HG03064 (cell line): ENCODE measurements around the gene MAPKAP1.

Experiments
- ATAC-seq: cut with Tn5 transposase; IDR thresholded peaks from one replicate; pipeline ENCODE4 v1.9.1; 2021; ENCODE audit warnings: low read depth; ENCODE audit not compliant: unreplicated experiment

The MAPKAP1 gene

DNA sequence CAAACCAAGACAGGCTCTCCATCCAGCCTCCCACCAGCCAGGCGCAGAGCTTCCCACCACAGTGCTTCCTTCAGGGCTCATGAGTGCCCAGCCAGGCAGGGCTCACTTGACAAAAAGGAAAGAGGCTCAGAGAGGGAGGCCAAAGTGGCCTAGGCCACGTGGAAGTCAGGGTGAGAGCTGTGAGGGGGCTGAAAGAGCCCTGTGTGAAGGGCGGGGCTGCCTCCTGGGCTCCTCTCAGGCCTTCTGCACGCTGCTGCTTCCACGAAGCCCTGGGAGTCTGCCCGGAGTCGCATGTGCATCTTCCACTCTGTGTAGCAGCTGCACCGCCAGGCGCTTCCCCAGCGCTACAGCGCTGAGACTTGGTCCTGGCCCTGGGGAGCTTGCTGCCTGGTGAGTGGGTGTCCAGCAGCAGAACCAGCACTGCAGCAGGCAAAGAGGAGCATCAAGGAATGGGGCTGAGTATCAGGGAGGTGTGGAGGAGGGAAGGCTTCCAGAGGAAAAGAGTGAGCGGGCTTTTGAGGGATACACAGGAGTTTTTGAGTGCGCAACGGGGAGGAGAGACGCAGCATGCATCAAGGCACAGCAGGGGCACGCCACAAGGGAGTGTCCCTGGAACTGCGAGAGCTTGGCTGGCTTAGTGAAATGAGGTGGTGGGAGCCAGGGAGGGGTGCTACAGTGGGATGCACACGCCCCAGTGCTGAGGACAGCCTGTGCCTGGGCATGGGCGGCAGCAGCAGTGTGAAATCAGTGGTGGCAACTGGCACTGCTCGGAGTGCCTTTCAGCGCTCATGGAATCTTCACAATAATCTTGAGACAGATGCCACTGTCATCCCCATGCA is 267.4 kb downstream of the MAPKAP1 start:
- ATAC-seq, result no peak

DNA sequence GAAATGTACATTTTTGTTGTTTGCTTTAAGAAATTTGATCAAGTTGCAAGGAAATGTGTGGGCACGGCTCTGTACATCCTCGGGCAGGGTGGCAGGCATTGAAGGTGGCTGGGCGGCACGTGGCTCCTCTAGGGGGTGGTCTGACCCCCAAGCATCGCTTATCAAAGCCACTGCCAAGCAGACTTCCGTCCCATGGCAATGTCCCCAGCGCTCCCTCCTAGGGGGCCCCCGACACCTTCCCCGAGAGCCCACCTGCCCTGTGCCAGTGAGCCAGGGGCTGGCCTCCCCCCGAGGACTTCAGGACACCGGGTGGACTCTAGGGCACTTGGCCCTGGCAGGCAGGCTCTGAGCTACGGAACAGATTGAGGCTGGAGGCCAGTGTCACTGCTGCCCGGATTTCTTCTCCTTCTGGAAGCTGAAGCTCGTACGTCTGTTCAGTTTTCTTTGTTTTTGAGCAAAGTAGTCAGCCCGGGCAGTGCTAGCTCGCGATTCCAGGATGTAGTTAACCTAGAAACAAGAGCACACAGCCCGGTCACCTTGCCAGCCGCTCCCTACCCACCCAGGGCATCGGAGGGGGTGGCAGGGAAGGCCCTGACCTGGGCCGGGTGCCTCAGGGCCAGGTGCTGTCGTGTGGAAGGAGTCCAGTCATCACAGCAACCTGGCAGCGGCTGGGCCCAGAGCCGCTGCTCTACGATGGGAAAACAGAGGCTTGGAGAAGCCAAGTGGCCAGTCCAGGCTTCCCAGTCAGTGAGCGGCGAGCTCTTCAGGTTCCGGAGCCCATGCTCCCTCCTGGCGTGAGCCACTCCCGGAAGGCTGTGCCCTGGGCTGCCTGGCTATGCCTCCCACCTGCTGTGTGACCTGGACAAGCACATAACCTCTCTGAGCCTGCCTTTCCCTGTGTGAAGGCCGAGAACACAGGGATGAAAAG is 268.2 kb downstream of the MAPKAP1 start:
- ATAC-seq, result no peak

DNA sequence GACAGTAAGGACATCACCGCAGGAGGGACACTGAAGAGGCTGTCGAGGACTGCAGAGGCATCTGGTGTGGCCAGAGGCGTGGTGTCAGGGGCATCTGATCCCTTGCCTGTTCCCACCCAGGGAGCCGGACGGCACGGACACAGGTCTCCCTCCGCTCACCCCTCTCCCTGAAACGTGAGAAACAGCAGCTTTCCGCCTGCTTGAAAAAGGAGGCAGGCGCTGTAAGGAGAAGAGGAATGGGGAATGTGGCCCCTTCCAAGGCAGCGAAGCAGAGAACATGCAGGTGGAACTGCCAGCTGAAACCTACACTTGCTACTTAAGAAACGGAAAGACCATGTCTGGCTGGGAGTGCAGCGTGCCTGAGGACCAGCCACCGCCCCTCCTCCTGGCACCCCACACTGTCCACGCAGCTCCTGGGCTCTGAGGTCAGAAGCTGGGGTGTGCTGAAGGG is 269.2 kb downstream of the MAPKAP1 start:
- ATAC-seq, result no peak

GRCh38 chr9:125436613-125437443 is 270.2 kb downstream of the MAPKAP1 start:
- no peak for ATAC-seq

DNA sequence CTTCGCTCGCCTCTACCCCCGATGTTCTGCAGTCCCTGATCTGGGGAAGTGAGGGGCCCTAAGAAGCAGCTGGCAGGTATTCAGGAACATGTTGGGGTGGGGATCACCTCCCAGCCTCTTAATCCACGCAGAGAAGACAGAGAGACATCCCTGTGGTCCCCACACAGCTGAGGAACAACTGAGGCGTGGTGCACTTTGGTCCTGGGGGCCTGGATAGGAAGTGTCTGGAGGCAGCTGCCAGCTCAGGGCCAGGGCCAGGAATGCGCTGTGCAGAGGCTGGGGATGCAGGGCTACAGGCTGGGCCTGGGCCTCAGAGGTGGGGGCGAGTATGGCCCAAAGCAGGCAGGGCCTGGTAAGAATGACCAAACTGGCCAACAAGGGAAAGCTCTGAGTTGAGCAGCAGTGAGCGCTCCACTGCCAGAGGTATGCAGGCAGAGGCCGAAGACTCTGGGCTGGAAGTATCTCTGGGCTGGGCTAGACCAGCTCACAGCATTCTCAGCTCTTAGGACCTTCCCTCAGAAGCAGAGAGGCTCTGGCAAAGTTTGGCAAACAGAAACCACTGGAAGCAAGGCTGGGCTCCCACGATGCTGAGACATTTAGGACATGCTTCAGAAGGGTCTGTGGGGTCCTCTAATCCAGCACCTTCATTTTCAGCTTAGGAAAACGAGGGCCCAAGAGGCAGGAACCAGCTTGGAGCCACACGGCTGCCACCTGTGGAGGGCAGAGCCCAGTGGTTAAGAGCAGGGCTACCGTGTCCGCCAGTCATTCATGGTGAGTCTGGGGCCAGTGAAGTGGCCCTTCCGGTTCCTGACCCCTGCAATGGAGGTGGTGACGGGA is 271.0 kb downstream of the MAPKAP1 start:
- ATAC-seq, result no peak

DNA sequence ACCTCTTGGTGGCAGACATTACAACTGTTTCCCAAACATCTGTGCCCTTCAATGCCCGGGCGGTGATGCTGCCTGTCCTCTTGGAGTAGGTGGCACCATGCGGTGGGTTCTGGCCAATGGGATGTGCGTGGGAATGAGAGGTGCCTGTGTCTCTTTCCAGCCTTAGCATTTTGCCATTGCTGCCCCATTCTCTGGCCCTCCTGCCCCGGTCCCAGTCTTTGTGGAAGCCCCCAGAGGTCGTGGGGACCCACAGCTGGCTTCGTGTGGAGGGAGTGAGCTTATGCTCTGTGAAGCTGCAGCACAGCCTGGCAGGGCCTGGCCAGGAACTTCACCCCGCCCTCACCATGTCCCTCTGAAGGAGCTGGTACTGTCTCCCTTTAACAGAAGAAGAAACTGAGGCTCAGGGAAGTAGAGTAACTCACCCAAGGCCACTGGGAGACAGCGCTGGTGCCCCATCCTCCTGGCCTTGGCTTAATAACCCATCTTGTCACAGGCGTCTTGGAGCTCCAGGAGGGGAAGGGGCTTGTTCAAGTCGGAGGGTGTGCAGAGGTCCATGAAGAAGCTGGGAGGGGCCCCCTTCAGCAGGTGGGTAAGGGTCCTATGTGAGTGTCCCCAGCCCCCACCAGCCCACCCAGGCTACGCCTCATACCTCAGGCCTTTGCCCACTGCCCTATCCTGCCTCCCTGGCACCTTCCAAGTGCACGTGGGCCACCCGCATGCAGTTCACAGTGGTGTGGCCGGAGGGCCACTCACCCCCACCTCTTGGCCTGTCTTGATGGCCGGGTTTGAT is 271.8 kb downstream of the MAPKAP1 start:
- no peak for ATAC-seq

DNA sequence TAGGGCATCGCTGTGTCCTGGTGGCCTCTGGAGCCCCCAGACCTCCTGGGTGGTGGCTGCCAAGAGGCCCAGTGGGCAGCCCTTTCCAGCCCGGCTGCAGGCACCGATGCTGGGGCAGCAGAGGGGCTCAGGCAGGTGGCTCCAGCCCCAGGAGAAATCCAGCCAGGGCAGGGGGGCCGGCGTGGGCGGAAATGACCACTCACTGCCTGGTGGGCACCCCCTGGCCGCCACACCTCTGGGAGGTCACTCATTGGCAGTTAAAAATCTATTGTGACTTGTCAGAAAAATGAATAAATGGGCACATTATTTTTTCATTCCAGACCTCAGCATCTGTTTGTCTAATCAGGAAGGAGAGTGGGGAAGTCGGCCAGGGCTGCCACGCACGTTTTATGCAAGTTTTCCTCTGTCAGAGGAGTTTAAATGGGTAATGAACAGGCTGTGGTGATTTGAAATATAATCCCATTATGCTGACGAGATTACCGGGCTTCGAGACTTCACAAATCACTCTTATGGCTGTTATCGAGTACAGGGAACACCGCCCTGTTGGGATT is 273.5 kb downstream of the MAPKAP1 start:
- no peak for ATAC-seq

- ATAC-seq, result no peak
Observed at GRCh38 chr9:125432715-125433385, 274.2 kb downstream of the MAPKAP1 start.

GRCh38 chr9:125431741-125432271 is 275.2 kb downstream of the MAPKAP1 start:
- no peak for ATAC-seq

- ATAC-seq, result no peak
Observed at GRCh38 chr9:125431012-125431305, 276.0 kb downstream of the MAPKAP1 start.

DNA sequence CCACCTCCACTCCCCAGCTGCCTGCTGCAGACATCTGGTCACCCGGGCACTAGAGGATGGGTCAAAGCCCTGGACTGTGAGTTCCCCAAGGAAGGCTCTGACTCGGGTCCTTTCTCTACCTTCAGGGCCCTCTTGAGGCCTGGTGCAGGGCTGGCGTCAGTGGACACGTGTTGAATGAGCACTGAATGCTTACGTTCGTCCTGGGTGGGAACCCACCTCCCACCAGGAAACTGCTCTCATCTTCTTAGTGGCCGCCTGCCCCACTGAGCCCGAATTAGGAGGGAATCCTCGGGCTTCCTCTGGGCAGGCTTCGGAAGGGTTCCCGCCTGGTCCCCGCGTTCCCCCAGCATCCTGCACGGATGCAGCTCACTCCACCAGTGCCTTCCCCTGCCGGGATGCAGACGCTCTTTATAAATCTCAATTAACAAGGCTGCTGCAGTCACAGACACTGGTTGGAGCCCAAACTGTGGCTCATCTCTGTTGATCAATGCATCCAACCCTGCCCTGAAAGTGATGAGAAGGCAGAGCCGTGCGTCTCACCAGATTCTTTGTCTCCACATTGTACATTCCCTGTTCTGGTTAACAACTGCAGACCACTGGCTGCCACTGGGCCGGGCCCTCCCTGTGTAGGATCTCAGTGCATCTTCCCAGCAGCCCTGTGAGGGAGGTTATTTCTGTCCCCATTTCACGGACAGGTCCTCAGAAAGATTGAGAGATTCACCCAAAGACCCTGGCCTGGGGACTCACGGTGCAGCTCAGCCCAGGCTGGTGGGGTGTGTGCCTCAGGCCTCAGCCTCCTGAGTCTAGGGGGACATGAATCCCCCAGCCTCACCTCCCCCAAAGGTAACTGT is 276.6 kb downstream of the MAPKAP1 start:
- ATAC-seq, result no peak

GRCh38 chr9:125429476-125430160 is 277.4 kb downstream of the MAPKAP1 start:
- ATAC-seq, result no peak

DNA sequence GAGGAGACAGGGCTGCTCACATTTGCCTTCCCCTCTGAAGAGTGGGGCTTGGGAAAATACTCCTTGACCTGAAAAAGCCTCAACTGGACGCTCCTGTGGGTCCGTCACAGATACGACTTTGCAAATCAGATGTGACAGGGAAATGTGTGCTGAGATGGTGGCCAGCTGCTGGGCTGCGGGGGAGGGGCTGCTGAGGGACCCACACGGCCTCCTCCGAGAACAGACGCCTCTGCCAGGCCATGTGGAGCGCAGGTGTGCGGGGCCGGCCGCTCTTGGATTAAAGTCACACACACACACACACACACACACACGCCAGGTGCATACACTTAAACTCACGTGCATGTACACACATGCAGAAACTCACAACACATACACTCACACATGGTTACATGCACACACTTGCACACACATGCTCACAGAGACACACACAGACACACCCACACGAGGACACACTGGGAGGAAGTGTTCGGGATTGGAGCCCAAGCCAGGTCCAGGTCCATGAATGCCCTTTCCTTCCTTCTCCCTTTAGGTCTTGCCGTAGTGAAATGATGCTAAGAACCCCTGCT is 278.0 kb downstream of the MAPKAP1 start:
- no peak for ATAC-seq

DNA sequence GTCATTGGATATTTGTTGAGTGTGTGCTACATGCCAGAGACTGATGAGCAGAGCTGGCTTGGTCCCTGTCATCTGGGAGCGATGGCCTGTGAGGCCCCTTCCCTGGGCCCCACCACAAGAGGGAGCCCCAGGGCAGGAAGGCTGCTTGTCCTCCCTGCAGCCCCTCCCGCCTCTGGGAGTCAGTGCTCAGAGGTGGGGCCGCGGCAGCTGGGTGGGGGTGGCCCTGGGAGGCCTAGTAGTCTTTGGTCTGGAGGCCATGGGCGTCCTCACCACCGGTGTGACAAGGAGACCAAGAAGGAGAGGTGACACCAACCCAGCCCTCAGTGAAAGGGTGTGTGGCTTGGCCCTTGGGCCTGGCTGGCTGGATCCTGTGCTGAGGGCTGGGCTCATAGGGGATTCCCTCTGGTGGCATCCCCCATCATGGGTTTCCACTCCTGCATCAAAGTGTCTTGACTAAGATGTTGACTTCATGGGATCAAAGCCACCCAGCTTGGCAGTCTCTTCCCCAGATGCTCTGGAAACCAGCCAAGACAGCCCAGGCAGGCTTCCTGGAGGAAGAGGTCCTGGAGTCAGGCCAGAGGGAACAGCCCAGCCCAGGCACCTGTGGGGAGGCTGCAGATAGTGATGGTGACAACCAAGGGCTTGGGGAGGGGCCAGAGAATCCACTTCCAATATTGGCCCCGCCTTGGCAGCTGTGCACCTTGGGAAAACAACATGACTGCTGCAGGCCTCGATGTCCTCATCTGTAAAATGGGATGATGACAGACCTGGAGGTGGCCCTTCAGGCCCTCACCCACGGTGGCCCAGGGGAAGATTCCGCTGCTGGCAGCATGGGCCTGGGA is 278.7 kb downstream of the MAPKAP1 start:
- no peak for ATAC-seq

- ATAC-seq, result no peak
Observed at GRCh38 chr9:125427556-125427955, 279.5 kb downstream of the MAPKAP1 start.
